ENCODE measurements around the gene SETD1A.

DNA sequence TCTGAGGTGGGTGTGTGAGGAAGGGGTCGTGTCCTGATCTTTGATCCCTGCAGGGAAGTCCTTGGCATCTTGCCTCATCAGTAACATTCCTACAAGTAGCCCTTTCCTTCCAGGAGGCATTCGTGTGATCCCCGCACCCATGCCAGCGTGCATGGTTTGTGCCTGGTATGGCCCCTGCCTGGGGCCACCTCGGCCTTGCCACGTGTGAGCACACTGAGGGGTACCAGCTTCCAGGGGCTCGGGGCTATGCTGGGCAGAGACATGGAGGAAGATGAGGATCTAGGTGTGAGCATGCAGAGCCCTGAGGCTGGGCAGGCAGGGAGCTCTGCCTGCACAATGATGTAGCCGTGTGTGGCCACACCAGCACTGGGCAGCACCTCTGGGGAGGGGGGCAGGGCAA lies 33.5 kb downstream of the SETD1A start:
- no peak for TF ChIP-seq POLR2A (IDR thresholded peaks at IDR 0.05)
- TF ChIP-seq, protein P1, sequence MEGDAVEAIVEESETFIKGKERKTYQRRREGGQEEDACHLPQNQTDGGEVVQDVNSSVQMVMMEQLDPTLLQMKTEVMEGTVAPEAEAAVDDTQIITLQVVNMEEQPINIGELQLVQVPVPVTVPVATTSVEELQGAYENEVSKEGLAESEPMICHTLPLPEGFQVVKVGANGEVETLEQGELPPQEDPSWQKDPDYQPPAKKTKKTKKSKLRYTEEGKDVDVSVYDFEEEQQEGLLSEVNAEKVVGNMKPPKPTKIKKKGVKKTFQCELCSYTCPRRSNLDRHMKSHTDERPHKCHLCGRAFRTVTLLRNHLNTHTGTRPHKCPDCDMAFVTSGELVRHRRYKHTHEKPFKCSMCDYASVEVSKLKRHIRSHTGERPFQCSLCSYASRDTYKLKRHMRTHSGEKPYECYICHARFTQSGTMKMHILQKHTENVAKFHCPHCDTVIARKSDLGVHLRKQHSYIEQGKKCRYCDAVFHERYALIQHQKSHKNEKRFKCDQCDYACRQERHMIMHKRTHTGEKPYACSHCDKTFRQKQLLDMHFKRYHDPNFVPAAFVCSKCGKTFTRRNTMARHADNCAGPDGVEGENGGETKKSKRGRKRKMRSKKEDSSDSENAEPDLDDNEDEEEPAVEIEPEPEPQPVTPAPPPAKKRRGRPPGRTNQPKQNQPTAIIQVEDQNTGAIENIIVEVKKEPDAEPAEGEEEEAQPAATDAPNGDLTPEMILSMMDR (IDR thresholded peaks at IDR 0.05), result no peak

Data from right lobe of liver (tissue), 4 donors.